Myocyte (in vitro differentiated cells): ENCODE measurements around the gene OR52I2. TPM values are rescaled to one million over a fixed set of nuclear protein-coding genes. Genes with fewer than 3 reads are reported as not detected.

Experiments
- DNase-seq: peaks from one replicate; pipeline ENCODE4 v3.0.0-alpha.2; 2012; ENCODE audit warnings: low read depth
- polyA plus RNA-seq: library from polyadenylated mRNA; unstranded; fragments of >200 nt; gene quantifications from one replicate; pipeline ENCODE4 v1.2.1, GENCODE V29; 2012; ENCODE audit warnings: missing spikeins
- total RNA-seq: library from RNA; depleted of rRNA; stranded (reverse); fragments of >200 nt; gene quantifications from 2 replicates; pipeline ENCODE4 v1.2.3, GENCODE V29; 2014

Gene OR52I2
- total RNA-seq, result not detected in 2 replicates
- not detected for polyA plus RNA-seq

DNA sequence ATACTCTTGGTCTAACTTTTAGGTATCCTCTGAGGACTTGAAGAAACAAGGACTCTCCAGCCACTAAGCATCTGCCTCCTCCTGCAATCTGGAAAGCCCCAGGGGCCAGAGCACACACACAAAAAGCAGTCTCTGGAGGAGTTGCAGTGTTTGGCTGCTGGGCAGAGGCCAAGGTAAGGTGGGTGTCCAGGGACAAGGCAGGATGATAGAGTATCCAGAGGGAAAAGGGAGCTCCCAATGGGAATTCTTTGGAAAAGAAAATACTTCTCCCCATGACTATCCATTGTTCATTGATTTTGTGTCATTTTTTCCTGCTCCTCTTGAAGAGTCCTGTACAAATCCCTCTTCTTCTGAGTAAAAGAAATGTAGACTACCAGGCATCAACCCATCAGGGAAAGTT lies at the start of gene OR52I2:
OR52I2 (plus strand) TSS at position 301 of the 400 bp plus-strand sequence.
- DNase-seq, result no peak

DNA sequence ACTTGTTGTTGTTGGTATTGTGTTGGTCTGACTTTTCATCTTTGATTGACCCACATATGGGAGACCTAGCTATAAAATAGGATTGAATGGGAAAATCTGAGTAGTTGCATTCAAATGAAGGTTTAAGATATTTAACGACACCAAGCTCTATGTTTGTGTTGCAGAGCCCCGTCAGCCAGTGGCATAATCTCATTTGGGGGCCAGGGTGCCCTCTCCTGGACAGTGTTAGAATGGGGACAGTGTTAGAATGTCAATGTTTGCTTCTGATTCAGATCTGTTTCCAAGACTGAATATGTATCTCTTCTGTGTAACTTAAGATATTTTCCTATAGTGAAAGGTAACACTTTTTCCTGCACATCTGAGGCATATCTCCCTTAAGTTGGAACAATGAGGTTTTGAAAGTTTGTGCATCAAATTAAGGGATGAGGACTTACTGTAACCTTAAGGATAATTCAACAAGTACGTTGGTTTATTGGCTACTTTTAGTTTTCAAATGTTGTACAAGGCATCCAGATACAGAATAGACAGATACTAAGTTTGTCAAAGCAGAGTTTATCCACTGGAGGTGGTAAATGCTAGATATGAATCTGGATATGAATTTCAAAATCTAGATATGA lies 41.8 kb upstream of the OR52I2 start:
- DNase-seq, result peak; percentile 59

DNA sequence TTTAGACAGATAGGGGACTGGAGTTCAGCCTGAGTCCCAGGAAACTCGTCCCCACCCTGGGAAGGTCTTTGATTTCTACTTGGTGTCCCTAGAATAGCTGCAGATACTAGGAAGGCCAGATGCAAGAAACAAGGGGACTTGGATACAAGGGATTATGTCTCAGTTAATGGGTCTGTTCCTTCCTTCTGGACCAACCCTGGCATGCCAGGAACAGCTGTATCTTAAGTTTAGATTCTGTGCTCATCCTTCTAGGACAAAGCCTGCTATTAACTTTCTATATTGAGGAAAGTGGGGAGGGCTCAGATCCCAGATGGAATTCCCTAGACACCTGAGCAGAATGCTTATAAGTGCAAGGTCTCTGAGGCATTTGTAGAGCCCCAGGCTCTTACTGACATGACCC lies 40.5 kb upstream of the OR52I2 start:
- peak; percentile 52 for DNase-seq

DNA sequence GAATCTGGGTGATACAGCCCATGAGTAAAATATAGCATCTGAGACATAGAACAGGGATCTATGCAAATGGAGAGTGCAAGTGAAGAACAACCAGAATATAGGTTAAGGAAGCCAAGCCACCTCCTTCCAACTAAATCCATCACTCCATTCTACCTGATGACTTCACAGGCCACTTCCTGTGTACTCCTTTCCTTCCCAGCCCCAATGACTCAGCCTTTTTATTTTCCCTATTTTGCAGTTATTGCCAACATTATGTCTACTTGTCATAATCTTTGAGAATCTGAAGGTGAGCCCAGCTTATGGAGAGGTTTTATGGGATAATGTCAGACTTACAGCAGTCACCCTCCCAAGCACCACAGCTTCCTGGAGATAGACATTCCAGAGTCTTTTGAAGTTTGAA lies 38.0 kb upstream of the OR52I2 start:
- DNase-seq, result no peak

DNA sequence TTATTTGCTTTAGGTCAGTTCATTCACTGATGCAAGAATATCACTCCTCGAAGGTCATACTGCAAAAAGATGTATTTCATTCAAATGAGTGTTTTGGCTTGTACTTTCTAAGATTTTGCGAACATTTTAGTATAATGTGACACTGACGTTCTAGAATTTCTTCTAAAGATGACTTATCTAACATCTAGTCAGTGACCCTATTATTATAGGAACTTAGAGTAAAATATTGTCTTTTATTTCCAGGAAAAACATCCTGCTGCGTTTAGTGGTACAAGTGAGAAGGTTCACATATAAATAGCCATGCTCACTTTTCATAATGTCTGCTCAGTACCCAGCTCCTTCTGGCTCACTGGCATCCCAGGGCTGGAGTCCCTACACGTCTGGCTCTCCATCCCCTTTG lies 36.7 kb upstream of the OR52I2 start, which contains the start of gene OR52M1:
OR52M1 (plus strand) TSS at position 301 of the 400 bp plus-strand sequence; CDS start at position 301, 0 bp downstream.
- DNase-seq, result no peak

DNA sequence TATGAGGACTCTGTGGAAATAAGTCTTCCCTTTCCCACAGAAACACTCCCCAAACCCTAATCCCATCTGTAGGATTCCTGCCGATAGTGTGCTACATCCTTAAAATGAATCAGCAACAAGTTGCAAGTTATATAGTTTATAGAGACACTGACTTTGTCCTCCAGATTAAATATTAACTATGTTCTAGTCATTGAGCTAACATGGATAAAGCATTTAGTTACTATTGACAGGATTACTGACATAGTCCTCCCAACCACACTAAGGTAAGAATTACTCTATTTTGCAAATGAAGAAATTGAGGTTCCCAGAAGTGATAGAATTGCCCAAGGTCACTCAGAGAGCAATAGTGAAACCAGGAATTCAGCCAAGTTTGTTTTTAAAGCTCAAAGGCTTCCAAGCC lies 34.7 kb upstream of the OR52I2 start:
- no peak for DNase-seq

DNA sequence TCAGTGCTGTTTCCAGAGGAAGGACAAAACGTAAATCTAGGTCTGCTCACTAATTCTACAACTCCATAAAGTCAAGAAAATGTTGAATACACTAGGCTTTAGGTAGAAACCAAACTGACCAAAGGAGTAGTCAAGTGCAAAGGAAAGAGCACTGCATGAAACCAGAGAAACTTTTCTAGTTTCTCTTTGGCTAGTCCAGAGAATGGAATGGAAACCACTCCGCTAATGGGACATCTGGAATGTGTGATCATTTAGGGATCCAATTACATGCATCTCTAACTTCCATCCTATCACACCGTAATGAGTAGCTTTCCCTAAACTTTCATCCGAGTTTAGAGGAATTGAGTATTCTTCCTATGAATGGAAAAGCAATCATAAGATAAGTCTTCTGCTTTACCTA lies 34.1 kb upstream of the OR52I2 start:
- no peak for DNase-seq

DNA sequence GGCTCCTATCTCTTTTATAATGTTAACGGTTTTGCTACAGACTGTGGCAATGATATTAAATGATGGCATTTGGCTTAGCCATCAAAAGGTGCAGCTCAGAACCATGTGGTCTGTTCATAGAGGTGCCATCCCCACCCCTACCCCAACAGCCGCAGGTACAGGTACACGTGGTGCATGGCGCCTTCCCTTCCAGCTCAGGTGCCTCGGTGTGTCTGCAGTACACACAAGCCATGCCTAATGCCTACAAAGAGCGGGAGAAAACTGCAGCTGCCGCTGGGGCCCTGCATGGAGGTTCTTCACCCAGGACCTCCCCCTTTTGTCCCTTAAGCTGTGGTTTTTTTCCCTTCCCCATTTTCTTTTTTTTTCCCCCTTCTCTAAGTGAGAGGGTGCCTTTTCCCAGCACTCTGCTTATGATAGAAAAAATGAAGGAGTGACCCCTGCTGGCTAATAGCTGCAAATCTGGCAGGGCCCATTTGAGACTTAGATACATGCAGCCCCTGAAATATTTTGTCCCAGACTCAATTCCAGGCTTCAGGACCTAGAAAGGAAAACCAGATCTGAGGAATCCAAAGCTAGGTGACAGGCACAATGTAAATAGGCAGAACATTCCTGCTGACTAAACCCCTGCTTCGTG lies 30.1 kb upstream of the OR52I2 start:
- no peak for DNase-seq

DNA sequence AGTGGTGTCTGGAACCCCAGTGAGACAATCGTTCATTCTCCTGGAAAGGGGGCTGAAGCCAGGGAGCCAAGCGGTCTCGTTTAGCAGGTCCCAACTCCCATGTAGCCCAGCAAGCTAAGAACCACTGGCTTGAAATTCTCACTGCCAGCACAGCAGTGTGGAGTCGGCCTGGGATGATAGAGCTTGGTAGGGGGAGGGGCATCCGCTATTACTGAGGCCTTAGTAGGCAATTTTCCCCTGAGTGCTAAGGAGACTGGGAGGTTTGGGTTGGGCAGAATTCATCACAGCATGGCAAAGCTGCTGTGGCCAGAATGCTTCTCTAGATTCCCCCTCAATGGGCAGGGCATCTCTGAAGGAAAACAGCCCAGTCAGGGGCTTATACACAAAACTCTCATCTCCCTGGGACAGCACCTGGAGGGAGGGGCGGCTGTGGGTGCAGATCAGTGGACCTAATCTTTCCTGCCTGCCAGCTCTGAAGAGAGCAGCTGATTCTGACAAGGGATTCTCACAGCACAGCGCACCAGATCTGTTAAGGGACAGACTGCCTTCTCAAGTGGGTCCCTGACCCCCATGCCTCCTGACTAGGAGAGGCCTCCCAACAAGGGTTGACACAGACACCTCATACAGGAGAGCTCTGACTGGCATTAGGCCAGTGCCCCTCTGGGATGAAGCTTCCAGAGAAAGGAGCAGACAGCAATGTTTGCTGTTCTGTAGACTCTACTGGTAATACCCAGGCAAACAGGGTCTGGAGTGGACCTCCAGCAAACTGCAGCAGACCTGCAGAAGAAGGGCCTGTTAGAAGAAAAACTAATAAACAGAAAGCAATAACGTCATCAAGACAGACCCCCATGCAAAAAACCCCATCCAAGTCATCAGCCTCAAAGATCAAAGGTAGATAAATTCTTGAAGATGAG lies 21.8 kb upstream of the OR52I2 start:
- DNase-seq, result no peak

DNA sequence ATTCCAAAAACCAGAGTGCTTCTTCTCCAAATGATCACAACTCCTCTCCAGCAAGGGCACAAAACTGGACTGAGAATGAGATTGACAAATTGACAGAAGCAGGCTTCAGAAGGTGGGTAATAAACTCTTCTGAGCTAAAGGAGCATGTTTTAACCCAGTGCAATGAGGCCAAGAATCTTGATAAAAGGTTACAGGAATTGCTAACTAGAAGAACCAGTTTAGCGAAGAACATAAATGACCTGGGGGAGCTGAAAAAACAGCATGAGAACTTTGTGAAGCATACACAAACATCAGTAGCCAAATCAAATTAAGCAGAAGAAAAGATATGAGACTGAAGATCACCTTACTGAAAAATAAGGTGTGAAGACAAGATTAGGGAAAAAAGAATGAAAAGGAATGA lies 21.1 kb upstream of the OR52I2 start:
- DNase-seq, result no peak

DNA sequence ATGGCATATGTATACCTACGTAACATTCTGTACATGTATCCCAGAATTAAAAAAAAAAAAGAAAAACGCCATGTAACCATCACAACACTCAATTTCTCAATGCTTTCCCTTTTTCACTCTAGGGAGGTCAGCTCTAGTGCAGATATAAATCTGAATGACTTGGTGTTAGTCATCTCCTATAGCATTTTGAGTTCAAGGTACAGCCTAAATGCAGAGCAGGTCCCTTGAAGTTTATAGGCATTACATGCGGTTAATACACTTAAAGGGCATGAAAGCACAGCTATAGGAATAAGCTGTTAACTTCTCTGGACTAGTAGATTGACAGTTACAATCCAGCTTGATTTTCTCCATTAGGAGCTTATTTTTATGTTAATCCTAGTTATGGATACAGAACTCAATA lies 16.2 kb upstream of the OR52I2 start:
- no peak for DNase-seq

DNA sequence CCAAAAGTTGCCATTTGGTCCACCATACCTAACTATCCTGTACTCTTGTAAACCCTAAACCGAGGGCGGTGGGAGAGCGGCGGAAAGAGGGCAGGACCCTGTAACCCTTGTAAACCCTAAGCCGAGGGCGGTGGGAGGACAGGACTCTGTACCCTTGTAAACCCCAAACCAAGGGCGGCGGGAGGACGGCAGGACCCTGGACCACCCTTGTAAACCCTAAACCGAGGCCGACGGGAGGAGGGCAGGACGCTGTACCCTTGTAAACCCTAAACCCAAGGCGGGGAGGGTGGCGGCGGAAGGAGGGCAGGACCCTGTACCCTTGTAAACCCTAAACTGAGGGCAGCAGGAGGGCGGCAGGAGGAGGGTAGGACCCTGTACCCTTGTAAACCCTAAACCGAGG lies 12.5 kb upstream of the OR52I2 start:
- no peak for DNase-seq

DNA sequence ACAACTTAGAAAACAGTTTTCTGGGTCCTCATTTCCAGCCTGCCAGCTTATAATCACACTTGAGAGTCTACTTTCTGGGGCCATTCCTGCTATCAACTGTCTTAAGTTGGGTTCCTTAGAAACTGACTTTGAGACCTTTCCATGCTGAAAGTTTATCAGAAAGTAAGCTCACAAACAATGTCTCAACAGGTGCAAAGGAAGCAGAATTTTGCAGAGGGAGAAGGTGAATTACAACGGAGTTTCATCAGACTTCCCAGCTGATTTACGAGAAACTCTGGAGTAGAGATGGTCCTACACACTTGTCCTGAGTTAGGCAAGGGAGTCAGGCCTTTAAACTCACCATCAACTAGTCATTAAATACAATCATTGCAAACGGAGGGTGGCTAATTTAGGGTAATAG lies 4.7 kb upstream of the OR52I2 start:
- no peak for DNase-seq

DNA sequence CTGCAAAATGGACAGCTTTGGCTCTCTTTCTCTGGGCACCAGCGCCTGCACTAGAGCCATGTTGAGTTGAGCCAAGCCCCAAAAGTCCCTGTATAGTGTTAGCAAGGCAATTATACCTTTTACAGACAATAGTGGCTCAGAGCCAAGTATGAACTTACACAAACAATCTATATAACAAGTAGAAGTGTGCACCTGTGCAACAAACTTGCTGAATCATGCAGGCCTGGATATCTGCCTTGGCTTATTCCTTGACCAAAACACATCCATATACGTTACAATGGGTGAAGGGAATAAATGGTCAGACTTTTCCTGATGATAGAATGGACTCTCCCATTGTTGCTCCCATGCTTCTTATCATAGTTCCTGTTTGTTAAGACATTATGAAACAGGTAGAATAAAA lies 3.8 kb upstream of the OR52I2 start:
- no peak for DNase-seq

DNA sequence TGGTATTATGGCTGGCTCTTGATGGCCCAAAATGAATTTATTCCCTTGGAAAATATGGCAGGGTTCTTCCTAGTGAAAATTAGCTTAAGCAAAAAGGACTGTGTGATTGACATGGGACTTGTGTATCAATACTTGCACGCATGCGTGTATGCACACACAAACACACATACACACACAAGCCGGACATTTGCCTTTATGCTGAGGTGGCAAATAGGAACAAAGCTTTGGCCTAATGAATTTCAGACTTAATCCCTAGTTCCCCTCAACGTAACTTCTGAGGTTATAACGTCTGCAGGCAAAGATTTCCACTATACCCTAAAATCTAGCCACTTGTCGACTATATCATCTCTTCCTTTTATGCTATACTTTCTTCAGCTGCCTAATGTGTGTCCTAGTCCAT lies 2.9 kb upstream of the OR52I2 start:
- DNase-seq, result no peak

DNA sequence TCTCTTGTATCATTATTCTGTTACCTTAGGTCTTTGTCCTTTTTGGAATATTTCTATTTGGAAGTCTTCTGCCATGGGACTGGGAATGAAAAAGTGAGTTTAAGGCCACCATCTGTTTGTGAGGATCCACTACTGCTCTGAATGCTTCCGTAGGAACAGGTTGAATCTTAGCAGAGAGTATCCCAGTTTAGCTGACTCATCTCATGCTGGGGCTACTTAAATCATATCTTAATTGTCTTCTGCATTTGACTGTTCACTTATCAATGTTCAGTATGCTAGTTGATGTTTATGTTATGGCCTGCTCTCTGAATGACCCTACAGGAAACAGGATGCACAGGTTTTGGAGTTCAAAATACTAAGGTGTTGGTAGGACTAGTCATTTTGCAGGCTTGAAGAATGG lies 1.4 kb upstream of the OR52I2 start:
- DNase-seq, result no peak

DNA sequence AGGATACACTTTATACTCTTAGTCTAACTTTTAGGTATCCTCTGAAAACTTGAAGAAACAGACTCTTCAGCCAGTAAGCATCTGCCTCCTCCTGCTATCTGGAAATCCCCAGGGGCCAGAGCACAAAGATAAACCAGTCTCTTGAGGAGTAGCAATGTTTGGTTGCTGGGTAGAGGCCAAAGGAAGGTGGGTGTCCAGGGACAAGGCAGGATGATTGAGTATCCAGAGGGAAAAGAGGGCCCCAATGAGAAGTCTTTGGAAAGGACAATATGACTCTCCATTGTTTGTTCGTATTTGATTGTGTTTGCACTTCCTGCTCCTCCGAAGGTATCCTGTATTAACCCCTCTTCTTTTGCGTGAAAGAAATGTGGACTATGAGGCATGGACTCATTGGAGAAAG lies 7.5 kb downstream of the OR52I2 start:
- no peak for DNase-seq

DNA sequence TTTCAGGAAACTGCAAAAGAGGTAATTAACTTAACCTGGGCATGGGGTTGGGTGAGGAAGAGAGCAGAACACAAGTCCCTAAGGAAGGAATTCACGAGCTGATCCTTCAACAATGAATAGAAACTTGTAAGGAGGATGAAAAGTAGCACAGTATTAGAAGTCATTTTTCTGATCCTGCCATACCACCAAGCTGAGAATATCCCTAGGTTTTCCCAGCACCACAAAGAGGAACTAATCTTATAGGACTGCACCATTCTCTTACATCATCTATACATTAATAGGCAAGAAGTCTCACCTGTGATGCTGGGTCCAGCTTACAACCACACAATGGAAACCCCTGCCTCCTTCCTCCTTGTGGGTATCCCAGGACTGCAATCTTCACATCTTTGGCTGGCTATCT lies 12.2 kb downstream of the OR52I2 start, which contains the start of gene OR52I1:
OR52I1 (plus strand) TSS at position 301 of the 400 bp plus-strand sequence; CDS start at position 301, 0 bp downstream.
- no peak for DNase-seq

DNA sequence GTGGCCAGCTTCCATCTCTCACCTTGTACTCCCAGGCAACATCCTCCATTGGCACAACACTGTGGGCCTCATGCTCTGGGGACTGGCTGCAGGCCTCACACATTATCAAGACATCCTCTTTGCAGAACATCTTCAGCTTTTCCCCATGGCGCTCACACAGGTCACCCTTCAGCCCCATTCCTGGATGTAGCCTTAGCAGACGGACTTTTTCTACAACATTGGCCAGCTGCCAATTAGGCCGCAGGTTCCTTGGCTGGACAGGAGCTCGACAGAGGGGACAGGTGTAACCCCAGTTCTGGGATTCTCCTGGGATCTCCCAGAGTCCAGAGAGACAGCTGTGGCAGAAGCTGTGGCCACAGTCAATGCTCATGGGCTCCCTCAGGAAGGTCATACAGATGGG lies 23.5 kb downstream of the OR52I2 start:
- no peak for DNase-seq

DNA sequence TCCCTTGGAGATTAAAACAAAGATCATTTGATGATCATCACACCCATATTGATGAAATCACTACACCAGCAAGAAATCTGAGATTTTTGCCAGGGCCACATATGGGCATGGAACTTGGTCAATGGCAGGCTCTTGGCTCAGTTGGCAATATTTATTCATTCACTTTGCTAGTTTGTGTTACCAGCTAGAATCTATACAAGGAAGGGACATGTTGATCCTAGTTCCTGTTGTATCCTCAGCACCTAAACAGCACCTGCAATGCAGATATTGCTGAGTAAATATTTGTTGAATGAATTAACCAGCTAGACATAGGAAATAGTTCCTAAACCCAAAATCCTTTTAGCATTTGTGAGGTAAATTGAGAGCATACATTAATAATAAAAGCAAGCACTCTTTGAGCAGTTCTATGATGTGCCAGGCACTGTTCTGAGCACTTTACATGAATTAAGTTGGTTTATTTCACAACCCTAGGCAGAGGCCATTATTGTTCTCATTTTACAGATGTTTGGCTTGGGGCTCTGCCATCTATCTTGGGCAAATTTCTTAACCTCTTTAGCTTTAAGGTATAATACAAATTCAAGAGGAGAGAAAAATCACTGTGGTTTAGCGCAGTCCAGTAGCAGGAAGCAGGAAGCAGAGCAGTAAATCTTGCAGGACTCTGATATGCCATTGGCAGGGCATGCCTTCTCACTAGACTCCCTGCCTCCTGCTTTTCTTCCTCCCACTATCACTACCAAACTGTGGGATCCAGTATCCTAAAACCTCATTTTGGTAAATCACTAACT lies 24.9 kb downstream of the OR52I2 start:
- DNase-seq, result no peak

DNA sequence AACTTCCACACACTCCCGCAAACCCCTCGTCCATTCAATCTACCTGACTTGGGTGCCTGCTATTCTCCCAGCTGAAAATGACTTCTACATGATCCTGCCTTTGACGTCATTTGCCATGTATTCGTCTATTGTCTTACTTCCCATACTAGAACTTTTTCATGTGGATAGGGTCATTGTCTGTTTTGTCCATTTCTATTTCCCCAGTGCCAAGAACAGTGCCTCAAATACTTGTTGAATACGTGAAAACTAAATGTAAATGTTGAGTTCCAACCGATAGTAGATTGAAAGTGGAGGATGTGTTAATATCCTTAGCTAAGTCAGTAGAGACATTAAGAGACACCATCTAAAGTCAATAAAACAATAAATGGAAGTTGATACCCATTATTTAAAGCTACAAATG lies 25.6 kb downstream of the OR52I2 start:
- peak; percentile 6 for DNase-seq
